K562 (cell line): ENCODE results near the gene BCL6B. TPM values are rescaled to one million over a fixed set of nuclear protein-coding genes. Genes with fewer than 3 reads are reported as not detected.
"Not testable (repeated sequence)": the region's sequence is repeated elsewhere in the genome, so short reads cannot be mapped to it uniquely, and the experiment has no call there.

Experiments used
- ATAC-seq: fragments of 200-7000 bp; cut with Tn5 transposase; 3 replicates; pipeline ENCODE4 v1.9.1; 2020; ENCODE audit warnings: moderate library complexity
- BruUV-seq: library from RNA; stranded (reverse); fragments of 400-500 nt; replicated peaks from 2 replicates; lab custom pipeline; 2021; lab: Mats Ljungman, UMichigan
- CTCF ChIA-PET: fragments of 300-600 bp; formaldehyde crosslinking; extraction: SDS; loops from one replicate; lab custom pipeline; 2021; ENCODE audit warnings: low intra/inter-chr PET ratio; lab: Yijun Ruan, JAX
- POLR2A ChIA-PET: fragments of 300-600, 350-650 bp; sonication (Branson Sonifier 250); formaldehyde crosslinking; extraction: SDS; loops from one replicate; lab custom pipeline; 2021; ENCODE audit warnings: antibody characterized with exemption, inconsistent platforms; lab: Yijun Ruan, JAX
- DNase-seq, 4 experiments: peaks; one replicate each; pipeline versions ENCODE4 v3.0.0 to v3.0.0-alpha.2; 2011 to 2018; ENCODE audit warnings: low spot score in 3 of 4, mixed read lengths in 3 of 4; ENCODE audit errors: extremely low read depth in 1 of 4
- FAIRE-seq: peaks from 2 replicates; lab custom pipeline; 2011; peaks lifted over from hg19 to GRCh38; lab: Jason Lieb, UNC
- H2AFZ ChIP-seq: 2 replicates; pipeline ENCODE4 v1.6.0; 2011; ENCODE audit warnings: low read depth, low read length, control low read depth, inconsistent platforms
- H3K27ac ChIP-seq: fragments of 200-600 bp; 3 replicates; pipeline ENCODE4 v1.8.0; 2011; ENCODE audit warnings: low read depth, mild to moderate bottlenecking, control low read depth, inconsistent platforms, low read length, moderate library complexity, mixed read lengths; ENCODE audit errors: extremely low read depth
- H3K27me3 ChIP-seq, 2 experiments: fragments of 300-600 bp in 1 of 2; 2 replicates in 1 of 2; 3 replicates in 1 of 2; pipeline versions ENCODE4 v1.6.0 to v1.8.0; 2011; ENCODE audit warnings: inconsistent platforms in 2 of 2, low read length in 2 of 2, mild to moderate bottlenecking in 1 of 2, mixed read lengths in 1 of 2, moderate library complexity in 1 of 2; ENCODE audit not compliant: control insufficient read depth in 2 of 2, insufficient read depth in 2 of 2
- H3K36me3 ChIP-seq: fragments of 300-600 bp; 3 replicates; pipeline ENCODE4 v1.8.0; 2011; ENCODE audit warnings: mild to moderate bottlenecking, low read length, inconsistent platforms; ENCODE audit not compliant: control insufficient read depth, insufficient read depth
- H3K4me1 ChIP-seq, 2 experiments: fragments of 200-600 bp in 1 of 2; replicated peaks in 1 of 2; 2 replicates in 1 of 2; 3 replicates in 1 of 2; pipeline versions ENCODE4 v1.5.1 to v1.8.0; 2011; ENCODE audit warnings: inconsistent platforms in 2 of 2, low read length in 2 of 2, mild to moderate bottlenecking in 1 of 2, mixed read lengths in 1 of 2, moderate library complexity in 1 of 2; ENCODE audit not compliant: control insufficient read depth in 2 of 2, insufficient read depth in 2 of 2
- H3K4me2 ChIP-seq: 2 replicates; pipeline ENCODE4 v1.6.1; 2011; ENCODE audit warnings: low read length, control low read depth, inconsistent platforms, mixed read lengths; ENCODE audit not compliant: insufficient read depth
- H3K4me3 ChIP-seq: fragments of 200-600 bp; sonication (generic), shearing (Covaris generic); 2 replicates; pipeline ENCODE4 v1.5.1; 2016; ENCODE audit warnings: control low read depth, inconsistent platforms
- H3K79me2 ChIP-seq: fragments of 200-600 bp; 3 replicates; pipeline ENCODE4 v1.8.0; 2011; ENCODE audit warnings: low read length, inconsistent platforms; ENCODE audit not compliant: control insufficient read depth, insufficient read depth
- H3K9ac ChIP-seq, 2 experiments: 2 replicates each; pipeline versions ENCODE4 v1.6.0 to v1.6.1; 2011; ENCODE audit warnings: low read depth in 2 of 2, low read length in 2 of 2, control low read depth in 1 of 2, inconsistent platforms in 1 of 2, mild to moderate bottlenecking in 1 of 2, mixed read lengths in 1 of 2; ENCODE audit not compliant: insufficient read depth in 1 of 2
- H3K9me1 ChIP-seq: one replicate; pipeline ENCODE4 v1.6.0; 2011; ENCODE audit warnings: inconsistent platforms, mild to moderate bottlenecking, low read length, moderate library complexity; ENCODE audit not compliant: control insufficient read depth, insufficient read depth
- H3K9me3 ChIP-seq: replicated peaks from 2 replicates; pipeline ENCODE4 v1.5.1; 2011; ENCODE audit warnings: low read depth, low read length, inconsistent platforms; ENCODE audit not compliant: control insufficient read depth, insufficient read depth
- H4K20me1 ChIP-seq: replicated peaks from 2 replicates; pipeline ENCODE4 v1.6.1; 2011; ENCODE audit warnings: low read length, inconsistent platforms, mixed read lengths; ENCODE audit not compliant: control insufficient read depth, insufficient read depth
- BCOR ChIP-seq: fragments of 450-650 bp; IDR thresholded peaks from 2 replicates; pipeline ENCODE4 v1.6.1; 2016
- DPF2 ChIP-seq: fragments of 450-650 bp; IDR thresholded peaks from 2 replicates; pipeline ENCODE4 v1.6.1; 2016
- HDAC1 ChIP-seq, 2 experiments: fragments of 450-650 bp; IDR thresholded peaks; 2 replicates each; pipeline ENCODE4 v1.6.1; 2016 to 2017; ENCODE audit warnings: inconsistent platforms in 1 of 2, mild to moderate bottlenecking in 1 of 2, moderate library complexity in 1 of 2
- HMGN3 ChIP-seq: IDR thresholded peaks from 2 replicates; pipeline ENCODE4 v1.6.1; 2011; ENCODE audit warnings: borderline replicate concordance, low read depth, mild to moderate bottlenecking, mixed read lengths, low read length; ENCODE audit not compliant: insufficient read length; ENCODE audit errors: extremely low read depth
- MYNN ChIP-seq, 2 experiments: sonication (generic); formaldehyde crosslinking in 1 of 2; IDR thresholded peaks; 2 replicates each; pipeline versions ENCODE4 v1.5.0 to v1.6.1; 2016 to 2020; ENCODE audit warnings: antibody characterized with exemption in 1 of 2, missing genetic modification reagents in 1 of 2
- POLR2H ChIP-seq: IDR thresholded peaks from 2 replicates; pipeline ENCODE4 v1.6.1; 2016; ENCODE audit warnings: missing genetic modification characterization, low read depth, mild to moderate bottlenecking, control low read depth, missing compliant biosample characterization, moderate library complexity
- YBX1 ChIP-seq: fragments of 450-650 bp; IDR thresholded peaks from 2 replicates; pipeline ENCODE4 v1.7.1; 2016; ENCODE audit warnings: mild to moderate bottlenecking
- ZNF146 ChIP-seq: IDR thresholded peaks from one replicate; pipeline ENCODE4 v1.6.1; 2018; ENCODE audit warnings: missing compliant biosample characterization; ENCODE audit not compliant: unreplicated experiment
- ZNF197 ChIP-seq: fragments of 200-800 bp; sonication (Bioruptor generic); IDR thresholded peaks from 2 replicates; pipeline ENCODE4 v1.6.1; 2016; ENCODE audit warnings: low read depth, missing genetic modification characterization, missing compliant biosample characterization
- WGBS: fragments of 100-300 bp; shearing (Covaris generic); methylation state at CpG from one replicate; pipeline ENCODE4 v1.1.6; 2016; ENCODE audit warnings: low coverage, mixed read lengths; ENCODE audit not compliant: insufficient coverage; ENCODE audit errors: missing lambda C conversion rate; 5-methylcytosine and 5-hydroxymethylcytosine counted together
- in situ Hi-C: fragments of 300-500 bp; cut with MboI; formaldehyde crosslinking; loops from 4 replicates; pipeline ENCODE4 v1.15.0; 2018; ENCODE audit warnings: inconsistent platforms, mixed read lengths
- intact Hi-C: fragments of 100-400 bp; cut with micrococcal nuclease; formaldehyde crosslinking; loops from 2 replicates; pipeline ENCODE4 v1.14.2; 2022
- polyA plus RNA-seq, 8 experiments: library from polyadenylated mRNA; depleted of rRNA in 4 of 8; stranded (reverse) in 5 of 8; unstranded in 3 of 8; fragments of >200 nt; fragmentation: Nextera tagmentation in 2 of 8; fragmentation: Illumina TruSeq in 1 of 8; extraction: Ambion mirVana in 2 of 8; extraction: Trizol in 1 of 8; gene quantifications; 2 replicates each; pipeline versions ENCODE4 v1.2.1 to v1.2.3, GENCODE V29; 2011 to 2014; ENCODE audit warnings: inconsistent platforms in 1 of 8, missing spikeins in 1 of 8
- total RNA-seq, 7 experiments: library from RNA; depleted of rRNA in 6 of 7; stranded (reverse); fragments of >200 nt in 6 of 7; fragmentation: Illumina TruSeq in 2 of 7; extraction: Trizol in 2 of 7; gene quantifications; 2 replicates each; pipeline versions ENCODE4 v1.2.1 to v1.2.3, GENCODE V29; 2011 to 2021; ENCODE audit warnings: low replicate concordance in 1 of 7
- TF ChIP-seq, protein P1 (sequence below), 3 experiments: IDR thresholded peaks in 2 of 3; conservative IDR thresholded peaks in 1 of 3; 2 replicates each; pipeline ENCODE4 v1.5.1; 2011 to 2012; ENCODE audit warnings: low read length in 3 of 3, mild to moderate bottlenecking in 3 of 3, control low read depth in 2 of 3, improper control_type of control experiment in 1 of 3, inconsistent platforms in 1 of 3, low read depth in 1 of 3, mixed read lengths in 1 of 3, moderate library complexity in 1 of 3; ENCODE audit not compliant: insufficient read depth in 2 of 3
- TF ChIP-seq, protein P2 (sequence below): fragments of 250-450 bp; sonication (Bioruptor Pico); IDR thresholded peaks from 2 replicates; pipeline ENCODE4 v1.8.0; 2021; ENCODE audit warnings: borderline replicate concordance, mild to moderate bottlenecking, moderate library complexity; ENCODE audit not compliant: poor library complexity, severe bottlenecking
- TF ChIP-seq, protein P3 (sequence below): sonication (generic); formaldehyde crosslinking; IDR thresholded peaks from 2 replicates; pipeline ENCODE4 v1.8.0; 2022; ENCODE audit warnings: mild to moderate bottlenecking, missing genetic modification reagents

BCL6B gene
- total and polyA plus RNA-seq, 9 of the 15 experiments (the other 6 are each of a cell fraction or from before 2014, with no cell fraction given), result 0.89 to 5.0 (median 3.6) TPM

GRCh38 chr17:6979440-6979839 lies 43.4 kb upstream of the BCL6B start:
- H3K36me3 ChIP-seq, H3K27me3 ChIP-seq, ATAC-seq, H4K20me1 ChIP-seq, H3K4me1 ChIP-seq, H3K9ac ChIP-seq, H2AFZ ChIP-seq, H3K4me3 ChIP-seq, CTCF ChIA-PET, H3K9me1 ChIP-seq, H3K9me3 ChIP-seq, DNase-seq, POLR2A ChIA-PET, H3K27ac ChIP-seq, H3K79me2 ChIP-seq, BruUV-seq, intact Hi-C loops, H3K4me2 ChIP-seq, FAIRE-seq, in situ Hi-C loops: not testable (repeated sequence)
- TF ChIP-seq BCOR (0 out of 2 replicates have a peak, but pooled peaks have one; percentile 19), ZNF146 (peak; percentile 77)
- whole genome bisulfite sequencing, result 90% methylated on average over 5 of the region's 5 CpGs

DNA sequence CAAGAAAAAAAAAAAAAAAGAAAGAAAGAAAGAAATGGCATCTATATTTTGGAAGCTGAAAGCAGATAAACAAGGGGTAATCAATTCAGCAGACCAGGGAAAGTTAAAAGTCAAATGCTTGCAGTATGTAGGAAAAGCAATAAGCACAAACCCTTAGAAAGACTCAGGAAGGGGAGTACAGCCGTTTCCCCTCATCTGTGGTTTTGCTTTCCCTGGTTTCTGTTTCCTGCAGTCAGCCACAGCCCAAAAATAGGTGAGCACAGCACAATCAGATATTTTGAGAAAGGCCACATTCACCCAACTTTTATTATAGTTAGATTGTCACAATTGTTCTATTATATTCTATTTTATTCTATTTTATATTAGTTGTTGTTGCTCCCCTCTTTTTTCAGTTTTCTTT lies 41.4 kb upstream of the BCL6B start:
- intact Hi-C loops (no loop called here), in situ Hi-C loops (no loop called here)
- POLR2A ChIA-PET, result no interaction called here
- DNase-seq, result no peak
- Histone ChIP-seq H3K4me2 (no peak overlapping the region), H3K79me2 (no peaks in the 10 kb centered on the region), H4K20me1 (no peaks in the 10 kb centered on the region), H3K4me3 (no peak overlapping the region), H2AFZ (no peak overlapping the region), H3K27ac (no peak overlapping the region), H3K4me1 (no peaks in the 10 kb centered on the region; a peak in 3 of 5 replicates), H3K36me3 (no peaks in the 10 kb centered on the region), H3K9me1 (no peaks in the 10 kb centered on the region), H3K9me3 (no peaks in the 10 kb centered on the region), H3K9ac (no peak overlapping the region), H3K27me3 (no peaks in the 10 kb centered on the region)
- CTCF ChIA-PET, result no interaction called here
- 29% methylated on average over 1 of the region's 1 CpG for WGBS
- no peak for ATAC-seq
- FAIRE-seq, result no peak
- no TSS peak for BruUV-seq
- TF ChIP-seq, protein P1, sequence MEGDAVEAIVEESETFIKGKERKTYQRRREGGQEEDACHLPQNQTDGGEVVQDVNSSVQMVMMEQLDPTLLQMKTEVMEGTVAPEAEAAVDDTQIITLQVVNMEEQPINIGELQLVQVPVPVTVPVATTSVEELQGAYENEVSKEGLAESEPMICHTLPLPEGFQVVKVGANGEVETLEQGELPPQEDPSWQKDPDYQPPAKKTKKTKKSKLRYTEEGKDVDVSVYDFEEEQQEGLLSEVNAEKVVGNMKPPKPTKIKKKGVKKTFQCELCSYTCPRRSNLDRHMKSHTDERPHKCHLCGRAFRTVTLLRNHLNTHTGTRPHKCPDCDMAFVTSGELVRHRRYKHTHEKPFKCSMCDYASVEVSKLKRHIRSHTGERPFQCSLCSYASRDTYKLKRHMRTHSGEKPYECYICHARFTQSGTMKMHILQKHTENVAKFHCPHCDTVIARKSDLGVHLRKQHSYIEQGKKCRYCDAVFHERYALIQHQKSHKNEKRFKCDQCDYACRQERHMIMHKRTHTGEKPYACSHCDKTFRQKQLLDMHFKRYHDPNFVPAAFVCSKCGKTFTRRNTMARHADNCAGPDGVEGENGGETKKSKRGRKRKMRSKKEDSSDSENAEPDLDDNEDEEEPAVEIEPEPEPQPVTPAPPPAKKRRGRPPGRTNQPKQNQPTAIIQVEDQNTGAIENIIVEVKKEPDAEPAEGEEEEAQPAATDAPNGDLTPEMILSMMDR (IDR thresholded peaks at IDR 0.05 in 2 of 3, conservative IDR thresholded peaks at IDR 0.05 in 1 of 3; ENCODE audit: insufficient read depth in 2 of 3, low read depth in 1 of 3, low read length in 3 of 3), result no peak
- TF ChIP-seq, protein P2, sequence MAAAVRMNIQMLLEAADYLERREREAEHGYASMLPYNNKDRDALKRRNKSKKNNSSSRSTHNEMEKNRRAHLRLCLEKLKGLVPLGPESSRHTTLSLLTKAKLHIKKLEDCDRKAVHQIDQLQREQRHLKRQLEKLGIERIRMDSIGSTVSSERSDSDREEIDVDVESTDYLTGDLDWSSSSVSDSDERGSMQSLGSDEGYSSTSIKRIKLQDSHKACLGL (CRISPR knock-in tag), result no peak
- TF ChIP-seq, protein P3, sequence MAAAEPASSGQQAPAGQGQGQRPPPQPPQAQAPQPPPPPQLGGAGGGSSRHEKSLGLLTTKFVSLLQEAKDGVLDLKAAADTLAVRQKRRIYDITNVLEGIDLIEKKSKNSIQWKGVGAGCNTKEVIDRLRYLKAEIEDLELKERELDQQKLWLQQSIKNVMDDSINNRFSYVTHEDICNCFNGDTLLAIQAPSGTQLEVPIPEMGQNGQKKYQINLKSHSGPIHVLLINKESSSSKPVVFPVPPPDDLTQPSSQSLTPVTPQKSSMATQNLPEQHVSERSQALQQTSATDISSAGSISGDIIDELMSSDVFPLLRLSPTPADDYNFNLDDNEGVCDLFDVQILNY (CRISPR knock-in tag), result no peak
- TF ChIP-seq MYNN (IDR thresholded peaks at IDR 0.05) (no peak), MYNN (CRISPR knock-in tag; IDR thresholded peaks at IDR 0.05) (no peak), YBX1 (no peak), POLR2H (no peak), HDAC1 (IDR thresholded peaks at IDR 0.05) (no peak), DPF2 (no peak), ZNF197 (CRISPR knock-in tag) (no peak), HMGN3 (no peak)
